A549 treated with Hydrocortisone at 1 μM for 4 hours (cell line): Measurements from ENCODE around the gene KLK10. TPM values are rescaled to one million over a fixed set of nuclear protein-coding genes. Genes with fewer than 3 reads are reported as not detected.

Experiments used
- total RNA-seq: library from RNA; stranded (reverse); fragments of 200-300 nt; extraction: Qiagen RNA extraction; gene quantifications from 5 replicates; pipeline ENCODE4 v1.2.3, GENCODE V29; 2022

The KLK10 gene, protein sequence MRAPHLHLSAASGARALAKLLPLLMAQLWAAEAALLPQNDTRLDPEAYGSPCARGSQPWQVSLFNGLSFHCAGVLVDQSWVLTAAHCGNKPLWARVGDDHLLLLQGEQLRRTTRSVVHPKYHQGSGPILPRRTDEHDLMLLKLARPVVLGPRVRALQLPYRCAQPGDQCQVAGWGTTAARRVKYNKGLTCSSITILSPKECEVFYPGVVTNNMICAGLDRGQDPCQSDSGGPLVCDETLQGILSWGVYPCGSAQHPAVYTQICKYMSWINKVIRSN
- total RNA-seq: 0.09 to 0.52 TPM (median 0.40 TPM) in 5 replicates

DNA sequence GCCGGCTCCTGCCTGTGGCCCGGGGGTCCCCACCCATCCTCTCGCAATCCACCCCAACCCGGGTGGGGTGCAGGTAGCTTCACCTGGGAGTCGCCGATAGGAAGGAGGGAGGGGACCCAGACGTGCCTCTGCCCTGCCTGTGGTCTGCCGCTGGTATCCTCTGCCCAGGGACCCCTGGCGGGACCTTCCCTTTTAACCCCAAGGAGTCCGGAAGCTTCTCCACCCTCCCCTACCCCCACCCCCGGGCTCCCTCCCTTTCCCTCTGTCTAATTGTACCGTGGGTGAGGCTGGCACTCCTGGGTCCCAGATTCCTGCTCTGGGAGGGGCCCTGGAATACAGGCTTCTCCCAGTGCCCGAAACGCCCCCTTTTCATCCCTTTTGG lies at the start of gene KLK10:
Gene KLK10 (minus strand): TSS at position 166 of the 382 bp plus-strand sequence. CDS start 579 bp downstream, outside the sequence.

DNA sequence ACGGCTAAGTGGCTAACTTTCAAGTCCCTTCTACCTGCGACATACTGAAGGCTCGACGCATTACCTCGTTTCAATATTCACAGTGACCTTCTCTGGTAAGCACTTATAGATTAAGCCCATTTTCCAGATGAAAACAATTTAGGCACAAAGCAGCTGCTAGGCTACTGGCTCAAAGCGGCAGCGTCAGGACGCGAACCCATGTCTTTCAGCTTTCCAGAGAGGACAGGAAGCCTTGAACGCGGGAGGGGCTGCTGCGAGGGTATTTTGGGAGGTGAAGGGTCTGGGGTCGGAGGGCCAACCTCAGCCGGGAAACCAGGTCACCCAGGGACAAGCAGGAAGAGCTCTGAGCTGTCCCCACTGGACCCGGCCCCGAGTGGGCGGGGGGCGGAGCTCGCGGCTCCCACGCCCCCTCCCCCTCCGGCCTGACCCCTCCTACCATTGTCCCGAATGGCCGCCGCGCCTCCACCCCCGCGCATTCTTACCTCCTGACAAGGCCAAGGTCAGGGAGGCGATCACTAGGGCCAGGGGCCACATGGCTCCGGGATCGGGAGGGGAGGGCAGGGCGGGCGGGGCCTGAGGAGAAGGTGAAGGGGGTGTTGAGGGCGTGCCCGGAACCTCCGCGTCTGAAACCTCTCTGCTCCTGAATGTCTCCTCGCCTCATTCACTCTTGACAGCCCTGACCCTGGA lies 45.2 kb upstream of the KLK10 start, which contains the start of gene KLK13:
Gene KLK13 (minus strand): TSS at position 559 of the 687 bp plus-strand sequence. CDS start 25 bp downstream, at position 534.

GRCh38 chr19:51034704-51035103 lies 15.2 kb upstream of the KLK10 start, which contains the start of gene KLK12:
TSS of gene KLK12 (minus strand) at chr19:51035002. CDS start at chr19:51034621, 381 bp downstream.

DNA sequence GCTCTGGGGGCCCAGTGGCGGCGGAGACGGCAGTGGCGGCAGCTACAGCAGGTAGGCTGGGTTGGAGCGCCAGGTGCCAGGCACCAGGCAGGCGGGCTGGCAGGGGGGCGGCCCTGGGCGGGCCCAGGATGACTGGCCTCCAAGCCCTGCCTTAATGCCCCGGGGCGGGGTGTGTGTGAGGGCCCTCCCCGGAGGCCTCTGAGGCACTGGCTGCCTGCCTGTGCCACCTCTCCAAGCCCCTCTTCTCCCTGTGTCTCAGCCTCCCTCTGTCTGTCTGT lies 7.0 kb upstream of the KLK10 start, which contains the start of gene KLK11:
Gene KLK11 (minus strand): TSS at position 63 of the 278 bp plus-strand sequence. CDS start 985 bp downstream, outside the sequence.

GRCh38 chr19:51001515-51001914 lies 18.0 kb downstream of the KLK10 start, which contains the start of gene KLK8:
TSS of gene KLK8 (minus strand) at chr19:51001604. CDS start at chr19:51001167, 437 bp downstream.

DNA sequence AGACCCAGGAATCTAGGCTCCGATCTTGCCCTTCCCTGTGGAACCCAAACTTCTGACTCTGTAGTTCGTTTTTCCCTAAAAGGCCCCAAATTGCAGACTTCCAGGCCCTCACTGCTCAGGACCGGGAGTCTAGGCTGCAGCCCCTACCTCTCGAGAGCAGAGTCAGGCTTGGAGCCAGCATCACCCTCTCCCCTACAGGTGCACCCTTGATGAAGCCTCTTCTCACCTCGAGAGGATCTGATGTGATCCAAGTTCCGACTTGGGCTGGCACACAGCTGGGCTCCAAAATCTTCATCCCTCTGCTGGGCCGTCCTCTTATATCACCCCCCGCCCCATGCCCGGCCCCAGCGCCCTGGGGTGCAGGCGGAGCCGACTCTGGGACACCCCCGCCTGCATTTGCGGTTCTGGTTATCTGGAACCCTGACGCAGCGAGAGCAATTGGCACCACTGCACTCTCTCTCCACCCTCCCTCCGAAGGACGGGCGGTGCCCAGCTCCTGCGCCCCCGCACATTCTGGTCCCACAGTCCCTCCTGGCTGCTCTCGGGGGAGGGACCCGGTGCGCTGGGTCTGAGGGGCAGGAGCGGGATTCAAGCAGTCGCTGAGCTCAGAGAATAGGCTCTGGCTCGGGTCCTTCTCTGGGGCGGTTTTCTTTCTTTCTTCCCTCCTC lies 35.8 kb downstream of the KLK10 start, which contains the start of gene KLK7:
Gene KLK7 (minus strand): TSS at position 293 of the 668 bp plus-strand sequence. CDS start 1,518 bp downstream, outside the sequence.

GRCh38 chr19:50969413-50969760 lies 50.1 kb downstream of the KLK10 start, which contains the start of gene KLK6:
TSS of gene KLK6 (minus strand) at chr19:50969591. CDS start at chr19:50968104, 1,487 bp downstream.

Other genes with a start within 250 kb of the KLK10 start
- gene GPR32, start 249.2 kb downstream of the KLK10 start, total RNA-seq: not detected in 5 replicates
- gene ACP4, start 229.3 kb downstream of the KLK10 start, total RNA-seq: not detected in 5 replicates
- 0.09 to 0.26 TPM (median 0.24 TPM) in 3 of 5 replicates, not detected in the others for gene KLK1, start 195.9 kb downstream of the KLK10 start, total RNA-seq
- not detected in 5 replicates for gene KLK15, start 186.1 kb downstream of the KLK10 start, total RNA-seq
- gene KLK3, start 164.8 kb downstream of the KLK10 start, total RNA-seq: not detected in 5 replicates
- 0.10 to 0.37 TPM (median 0.19 TPM) in 4 of 5 replicates, not detected in the other for gene KLK2, start 146.3 kb downstream of the KLK10 start, total RNA-seq
- gene KLK4, start 108.3 kb downstream of the KLK10 start, total RNA-seq: 0.12 TPM in 1 of 5 replicates, not detected in the others
- 0.06 TPM in 1 of 5 replicates, not detected in the others for gene KLK5, start 66.7 kb downstream of the KLK10 start, total RNA-seq
- gene KLK6, start 50.1 kb downstream of the KLK10 start, total RNA-seq: 0.21 to 0.38 TPM (median 0.28 TPM) in 5 replicates
- gene KLK7, start 35.8 kb downstream of the KLK10 start, total RNA-seq: 0.17 TPM in 1 of 5 replicates, not detected in the others
- gene KLK8, start 18.1 kb downstream of the KLK10 start, total RNA-seq: not detected in 5 replicates
- 0.12 TPM in 1 of 5 replicates, not detected in the others for gene KLK11, start 6.9 kb upstream of the KLK10 start, total RNA-seq
- not detected in 5 replicates for gene KLK12, start 15.3 kb upstream of the KLK10 start, total RNA-seq
- 0.13 to 0.23 TPM (median 0.15 TPM) in 3 of 5 replicates, not detected in the others for gene KLK13, start 45.4 kb upstream of the KLK10 start, total RNA-seq
- 0.26 to 0.44 TPM (median 0.36 TPM) in 5 replicates for gene KLK14, start 63.2 kb upstream of the KLK10 start, total RNA-seq
- gene CTU1, start 88.7 kb upstream of the KLK10 start, total RNA-seq: 5.1 to 14.7 TPM (median 13.8 TPM) in 5 replicates
- gene SIGLEC9, start 105.2 kb upstream of the KLK10 start, total RNA-seq: 0.17 TPM in 1 of 5 replicates, not detected in the others
- not detected in 5 replicates for gene SIGLEC7, start 122.6 kb upstream of the KLK10 start, total RNA-seq
- 0.14 to 0.22 TPM in 2 of 5 replicates, not detected in the others for gene CD33, start 205.4 kb upstream of the KLK10 start, total RNA-seq
- not detected in 5 replicates for gene SIGLECL1, start 231.4 kb upstream of the KLK10 start, total RNA-seq